GM12891 (cell line): ENCODE measurements around the gene TPCN2.
"Not testable (repeated sequence)": the region's sequence is repeated elsewhere in the genome, so short reads cannot be mapped to it uniquely, and the experiment has no call there.

Experiments used
- POLR2A ChIP-seq: IDR thresholded peaks from 2 replicates; pipeline ENCODE4 v1.6.1; 2011; ENCODE audit warnings: low read depth, low read length, control low read depth
- SPI1 ChIP-seq: IDR thresholded peaks from 2 replicates; pipeline ENCODE4 v1.6.1; 2011; ENCODE audit warnings: low read depth, low read length, control low read depth

GRCh38 chr11:69076977-69077376 lies 28.2 kb downstream of the TPCN2 start:
- TF ChIP-seq POLR2A, SPI1: not testable (repeated sequence)
